ENCODE measurements around the gene C16orf92.
A peak's percentile ranks its signal among the peaks of the same experiment; 100 is the strongest.

C16orf92 gene

GRCh38 chr16:30063278-30063892 is 40.4 kb downstream of the C16orf92 start:
- DNase-seq = no peak

- DNase-seq = peak; percentile 69
Observed at GRCh38 chr16:30063893-30064728, 41.1 kb downstream of the C16orf92 start.

GRCh38 chr16:30064729-30065101 is 41.7 kb downstream of the C16orf92 start:
- no peak for DNase-seq

- peak; percentile 91 for DNase-seq
Observed at GRCh38 chr16:30065102-30065942, 42.3 kb downstream of the C16orf92 start, which contains the start of gene ALDOA. TSS of gene ALDOA (plus strand) at chr16:30065760. CDS start at chr16:30066898, 1,138 bp downstream.

GRCh38 chr16:30065943-30066760 is 43.2 kb downstream of the C16orf92 start:
- no peak for DNase-seq

- no peak for DNase-seq
Observed at GRCh38 chr16:30066761-30067583, 44.0 kb downstream of the C16orf92 start.

GRCh38 chr16:30067584-30067916 is 44.6 kb downstream of the C16orf92 start:
- no peak for DNase-seq

- no peak for DNase-seq
Observed at GRCh38 chr16:30068333-30068732, 45.3 kb downstream of the C16orf92 start.

GRCh38 chr16:30068750-30069610 is 46.0 kb downstream of the C16orf92 start:
- no peak for DNase-seq

GRCh38 chr16:30069611-30070462 is 46.8 kb downstream of the C16orf92 start:
- DNase-seq = no peak

GRCh38 chr16:30070490-30070889 is 47.5 kb downstream of the C16orf92 start:
- DNase-seq = no peak
